NCI-H128 (cell line): ENCODE results near the gene HOXA2.

Experiments
- DNase-seq: peaks from one replicate; lab custom pipeline; 2025; ENCODE audit not compliant: unreplicated experiment; lab: John Stamatoyannopoulos, UW

HOXA2 gene

DNA sequence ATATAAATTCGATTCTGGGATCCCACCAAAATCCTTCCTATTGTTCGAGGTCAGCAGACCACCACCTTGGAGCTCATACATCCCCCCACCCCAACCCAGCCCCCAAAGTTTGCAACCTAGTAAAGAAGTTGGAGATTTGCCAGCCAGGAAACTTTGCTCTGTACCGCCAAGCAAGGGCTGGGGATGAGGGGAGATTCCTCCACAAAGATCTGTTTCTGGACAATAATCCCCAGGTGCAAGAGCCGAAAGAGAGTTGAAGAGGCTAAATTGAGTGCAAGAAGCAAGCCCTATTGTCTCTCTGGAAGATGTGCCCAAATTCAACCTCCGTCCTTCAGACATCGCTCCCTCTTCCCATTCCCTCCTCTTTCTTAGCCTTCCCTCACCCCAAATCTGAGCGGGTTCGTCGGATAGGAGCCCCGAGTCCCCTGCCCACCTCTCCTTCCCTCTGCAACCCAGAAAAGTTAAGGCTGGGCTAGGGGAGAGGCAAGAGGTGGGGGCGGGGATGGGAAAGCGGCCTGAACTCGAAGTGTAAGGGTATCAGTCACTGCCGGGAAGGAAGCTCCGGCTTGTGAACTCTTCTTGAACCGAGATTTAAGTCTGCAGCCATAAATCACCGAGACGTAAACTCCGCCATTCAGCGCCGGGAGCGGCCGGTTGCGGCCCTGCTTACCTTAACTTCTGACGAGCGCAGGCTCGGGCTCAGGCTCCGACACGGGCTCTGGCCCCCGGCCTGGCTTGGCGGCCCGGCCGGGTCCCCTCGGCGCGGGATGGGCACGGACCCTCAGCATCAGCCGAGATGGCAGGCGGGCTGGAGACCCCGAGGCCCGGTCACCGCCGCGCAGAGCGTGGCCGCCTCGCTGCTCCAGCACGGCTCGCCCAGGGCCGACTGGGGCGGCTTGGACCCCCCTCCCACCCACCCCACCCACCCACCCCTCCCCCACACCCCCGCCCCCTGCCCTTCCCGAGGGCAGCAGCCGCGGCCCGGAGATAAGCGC is 10.8 kb upstream of the HOXA2 start:
- no peak for DNase-seq

DNA sequence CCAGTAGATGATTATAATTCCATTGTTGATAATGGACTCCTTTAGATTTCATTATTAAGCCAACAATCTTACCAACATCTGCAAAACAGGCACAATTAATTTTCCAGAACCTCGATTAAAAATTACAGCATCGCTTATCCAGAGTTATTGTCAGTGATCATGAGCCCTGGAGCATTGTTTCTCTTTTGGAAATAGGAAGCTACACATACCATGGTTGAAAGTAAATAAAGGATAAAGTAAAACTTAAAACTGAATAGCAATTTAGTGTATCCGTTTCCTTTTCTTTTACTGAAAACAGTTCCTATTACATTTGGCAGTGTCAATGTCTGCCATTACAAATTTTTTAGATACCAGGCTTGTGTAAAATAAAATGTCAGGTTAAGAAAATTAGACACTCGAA is 9.9 kb upstream of the HOXA2 start:
- DNase-seq = no peak

DNA sequence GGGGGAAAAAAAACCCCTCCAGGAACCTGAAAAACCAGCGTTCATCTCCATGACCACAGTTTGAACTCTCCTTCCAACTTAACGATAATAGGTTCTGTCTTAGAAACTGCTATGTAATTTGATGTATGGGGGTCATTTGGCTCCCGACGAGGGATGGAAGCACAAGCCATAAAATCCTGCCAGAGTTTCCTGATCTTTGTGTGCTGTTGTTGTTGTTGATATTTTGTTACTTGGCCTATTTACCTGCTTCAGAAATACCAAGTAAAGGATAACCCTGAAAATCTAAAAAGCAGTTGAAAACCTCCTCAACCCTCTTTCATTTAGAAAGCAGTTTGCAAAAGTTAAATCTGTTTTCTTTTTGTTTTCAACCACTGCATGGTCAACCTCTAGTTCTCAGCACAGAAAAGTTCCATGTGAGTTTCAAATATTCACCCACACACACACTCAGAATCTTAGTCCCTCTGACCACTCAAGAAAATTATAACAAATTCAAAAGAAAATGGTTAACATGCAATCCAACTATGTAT is 9.3 kb upstream of the HOXA2 start:
- DNase-seq = no peak

DNA sequence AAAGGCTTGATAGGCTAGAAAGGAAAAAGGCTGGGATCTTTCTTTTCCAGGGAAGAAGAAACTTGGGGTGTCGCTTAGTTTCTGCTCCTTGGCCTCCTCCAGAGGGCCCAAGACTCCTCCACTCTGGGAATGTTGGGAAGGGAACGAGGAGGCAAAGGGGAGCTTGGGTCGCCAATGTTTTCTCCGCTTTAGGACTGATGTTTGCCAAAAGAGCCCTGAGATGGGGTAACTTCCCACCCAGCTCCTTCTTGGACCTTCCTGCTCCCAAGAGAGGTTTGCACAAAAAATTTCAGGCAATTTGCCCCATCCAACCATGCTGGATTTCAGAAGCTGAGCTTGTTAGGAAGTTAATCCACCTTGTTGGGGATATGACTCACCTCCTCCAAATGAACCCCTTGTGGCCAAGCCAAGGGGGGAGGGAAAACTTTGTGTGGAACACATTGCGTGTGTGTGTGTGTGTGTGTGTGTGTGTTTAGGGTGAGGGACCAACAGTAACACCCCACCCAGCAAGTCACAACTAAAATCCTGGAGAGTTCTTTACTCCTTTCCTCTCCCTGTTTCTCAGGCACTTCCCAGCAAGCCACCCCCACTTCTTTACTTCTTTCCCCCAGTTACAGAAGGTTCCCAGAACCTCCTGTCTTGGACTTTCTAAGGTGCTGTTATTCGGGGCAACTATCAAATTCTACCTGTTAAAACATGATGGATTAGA is 8.7 kb upstream of the HOXA2 start:
- DNase-seq = no peak

DNA sequence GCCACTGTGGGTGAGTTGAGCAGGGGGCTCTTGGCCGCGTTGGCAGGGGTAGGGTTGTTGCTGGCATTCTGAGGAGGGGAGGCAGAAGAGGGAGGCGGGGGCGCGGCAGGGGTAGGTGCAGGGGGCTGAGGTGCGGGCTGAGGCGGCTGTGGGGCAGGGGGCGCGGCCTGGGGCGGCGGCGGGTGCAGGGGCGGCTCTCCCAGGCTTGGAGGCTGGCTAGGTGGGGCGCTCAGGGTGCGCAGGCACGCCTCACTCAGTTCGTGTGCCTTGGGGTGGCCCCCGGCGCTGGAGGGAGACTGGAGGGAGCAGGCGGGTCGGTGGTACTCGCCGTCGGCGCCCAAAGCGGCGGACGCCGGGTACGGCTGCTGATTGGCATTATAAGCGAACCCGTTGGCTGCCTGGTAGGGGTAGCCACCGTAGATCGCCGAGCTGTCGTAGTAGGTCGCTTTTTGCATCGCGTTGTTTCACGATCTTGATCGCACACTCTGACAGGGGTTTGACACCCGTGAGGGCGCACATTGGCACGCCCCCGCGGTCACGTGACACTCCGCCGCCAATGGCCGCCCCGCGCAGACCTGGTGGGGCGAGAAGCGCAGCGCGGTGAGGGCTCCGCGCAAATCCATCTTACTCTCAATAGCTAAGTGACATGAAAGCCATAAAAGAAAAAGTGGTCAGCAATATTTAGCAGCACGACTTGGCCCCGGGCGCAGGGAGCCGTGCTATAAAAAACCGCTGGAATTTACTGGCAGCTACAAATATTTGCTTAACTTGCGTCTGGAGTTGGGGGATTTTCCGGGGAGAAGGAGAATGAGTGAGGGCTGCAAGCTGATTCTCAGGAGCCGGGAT is 7.9 kb upstream of the HOXA2 start:
- DNase-seq = no peak

DNA sequence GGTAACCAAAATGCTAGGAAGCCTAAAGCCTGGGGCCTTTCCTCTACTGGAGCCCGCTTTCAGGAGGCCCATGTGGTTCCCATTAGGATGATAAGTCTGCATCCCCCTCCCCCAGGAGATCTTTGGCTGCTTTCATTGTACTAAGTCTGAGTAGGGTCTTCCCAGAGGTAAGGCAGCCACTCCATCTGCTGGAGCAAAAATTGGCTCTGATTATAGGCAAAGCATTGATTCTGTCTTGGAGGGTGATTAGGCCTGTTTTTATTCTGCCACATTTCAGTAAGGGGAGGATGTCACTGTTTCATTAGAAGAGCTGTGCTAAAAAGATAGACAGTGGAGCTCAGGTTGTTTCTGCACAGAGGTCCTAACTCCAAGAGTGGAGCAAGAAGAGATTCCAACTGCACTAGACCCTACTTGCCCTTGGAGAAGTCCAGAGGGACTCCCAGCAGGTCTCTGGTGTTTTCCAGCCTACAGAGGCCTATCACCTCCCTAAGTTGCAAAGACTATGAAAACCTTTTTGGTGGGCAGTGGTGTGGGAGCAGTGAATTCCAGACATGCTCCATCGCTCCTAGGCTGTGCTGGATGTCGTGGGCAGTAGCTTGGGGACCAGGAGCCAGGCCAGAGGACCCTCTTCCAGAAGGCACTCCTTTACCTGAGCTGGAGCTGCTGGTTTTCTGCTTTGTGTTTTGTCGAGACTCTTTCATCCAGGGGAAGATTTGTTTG is 7.1 kb upstream of the HOXA2 start:
- DNase-seq = no peak

DNA sequence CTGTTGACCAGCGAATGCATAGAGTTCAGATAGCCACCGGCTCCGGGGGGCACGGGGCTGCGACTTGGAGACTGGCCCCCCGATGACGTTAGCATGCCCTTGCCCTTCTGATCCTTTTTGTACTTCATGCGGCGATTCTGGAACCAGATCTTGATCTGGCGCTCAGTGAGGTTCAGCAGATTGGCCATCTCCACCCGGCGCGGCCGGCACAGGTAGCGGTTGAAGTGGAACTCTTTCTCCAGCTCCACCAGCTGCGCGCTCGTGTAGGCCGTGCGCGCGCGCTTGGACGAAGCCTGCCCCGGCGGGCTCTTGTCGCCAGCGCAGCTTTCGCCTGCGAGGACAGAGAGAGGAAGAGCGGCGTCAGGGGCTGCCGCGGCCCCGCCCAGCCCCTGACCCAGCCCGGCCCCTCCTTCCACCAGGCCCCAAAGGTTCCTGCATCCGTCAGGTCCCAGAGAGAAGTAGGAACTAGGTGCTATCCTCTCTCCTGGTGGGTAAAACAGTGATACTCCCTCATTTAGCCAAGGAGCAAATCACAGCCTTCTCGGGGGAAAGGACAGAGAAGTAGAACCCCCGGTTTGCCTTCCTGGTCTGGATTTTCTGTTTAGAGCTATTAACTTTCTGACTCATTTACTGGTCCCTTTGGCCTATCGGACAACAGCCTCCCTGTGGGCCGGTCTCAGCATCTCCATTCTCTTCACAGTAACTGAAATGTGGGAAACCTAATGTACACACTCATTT is 6.1 kb upstream of the HOXA2 start:
- no peak for DNase-seq

DNA sequence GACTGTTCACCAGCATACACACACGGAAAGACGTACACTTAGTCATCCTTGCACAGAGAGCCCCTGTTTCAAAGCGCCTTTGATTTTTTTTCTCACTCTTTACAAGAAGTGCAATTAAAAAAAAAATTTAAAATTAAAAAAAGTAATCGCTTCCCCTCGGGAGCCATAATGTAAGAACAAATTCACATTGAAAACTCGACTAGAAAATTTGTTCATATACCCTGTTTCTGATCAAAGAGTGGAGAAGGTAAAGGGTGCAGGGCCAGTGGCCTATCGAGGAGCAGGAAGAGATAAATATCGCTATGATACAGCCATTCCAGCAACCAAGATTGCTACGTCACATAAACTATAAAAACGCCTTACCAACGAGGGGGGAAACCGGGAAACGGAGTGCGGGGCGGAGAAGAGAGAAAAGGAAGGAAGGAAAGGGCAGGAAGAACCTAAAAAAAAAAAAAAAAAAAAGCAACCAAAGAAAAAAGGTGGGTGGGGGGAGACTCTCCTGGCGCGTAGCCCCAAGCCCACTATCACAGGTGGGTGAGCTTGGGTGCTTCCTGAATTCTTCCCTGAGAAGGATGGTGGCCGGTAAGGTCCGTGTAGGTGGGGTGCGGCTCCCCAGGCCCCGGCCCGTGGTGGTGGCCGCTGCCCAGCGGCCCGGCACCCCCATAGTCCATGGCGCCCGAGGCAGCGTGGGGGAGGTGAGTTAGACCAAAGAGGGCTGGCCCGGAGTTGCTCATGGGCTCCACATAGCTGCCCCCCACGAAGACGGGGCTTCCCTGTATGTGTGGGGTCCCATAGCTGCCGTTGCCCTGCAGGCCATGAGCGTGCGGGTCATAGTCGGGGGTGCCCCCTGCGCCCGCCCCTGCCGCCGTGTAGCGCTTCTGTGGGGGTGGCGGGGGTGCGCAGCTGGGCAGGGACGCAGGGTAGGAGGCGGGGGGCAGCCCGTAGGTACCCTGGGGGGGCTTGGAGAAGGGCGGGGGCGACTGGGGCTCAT is 5.2 kb upstream of the HOXA2 start:
- DNase-seq = no peak

DNA sequence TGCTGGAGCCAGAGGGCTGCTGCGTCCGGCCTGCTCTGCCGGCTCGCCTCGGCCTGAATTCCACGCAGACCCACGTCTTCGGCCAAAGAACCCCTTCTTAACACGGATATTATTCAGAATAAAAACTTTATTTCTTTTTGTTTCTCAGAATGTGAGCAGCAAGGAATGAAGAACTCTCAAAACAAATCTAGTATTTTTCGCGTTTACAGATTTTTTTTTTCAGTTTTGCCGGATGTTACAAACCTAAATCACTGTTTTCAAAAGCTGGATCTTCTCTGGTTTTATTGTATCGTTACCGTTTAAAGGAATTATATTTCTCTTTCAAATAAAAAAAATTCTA is 4.4 kb upstream of the HOXA2 start:
- DNase-seq = no peak

DNA sequence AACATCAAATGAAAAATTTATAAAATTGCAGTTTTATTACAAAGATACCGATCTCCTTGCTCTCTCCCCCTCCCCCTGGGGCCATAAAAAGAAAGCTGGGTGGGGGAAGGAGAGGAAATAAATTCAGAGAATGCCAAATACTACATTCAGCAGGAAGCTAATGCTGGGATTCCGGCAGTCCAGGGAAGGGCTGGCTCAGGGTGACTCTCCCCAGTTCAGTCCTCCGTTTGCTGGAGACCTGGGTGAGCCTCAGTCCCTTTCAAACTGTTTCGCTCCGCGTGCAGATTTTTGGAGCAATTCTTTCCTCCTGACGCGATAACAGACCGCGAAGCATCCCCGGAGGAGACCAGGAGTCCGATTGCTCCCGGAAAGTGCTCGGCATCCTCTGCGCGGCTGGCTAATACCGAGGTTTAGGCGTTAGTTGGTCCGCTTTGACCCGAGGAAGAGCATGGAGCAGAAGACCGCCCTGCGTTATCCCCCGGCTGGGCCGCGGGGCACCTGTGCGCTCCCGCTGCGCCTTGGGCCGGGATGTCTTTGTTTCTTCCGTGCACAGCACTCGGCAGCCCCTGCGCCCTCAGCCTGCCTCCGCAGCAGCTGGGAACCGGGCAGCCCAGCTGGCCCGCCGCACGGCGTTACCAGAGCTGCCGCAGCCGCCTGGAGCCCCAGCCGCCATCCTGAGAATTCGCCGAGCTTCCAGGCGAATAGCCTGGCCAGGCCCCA is 3.9 kb upstream of the HOXA2 start:
- no peak for DNase-seq

DNA sequence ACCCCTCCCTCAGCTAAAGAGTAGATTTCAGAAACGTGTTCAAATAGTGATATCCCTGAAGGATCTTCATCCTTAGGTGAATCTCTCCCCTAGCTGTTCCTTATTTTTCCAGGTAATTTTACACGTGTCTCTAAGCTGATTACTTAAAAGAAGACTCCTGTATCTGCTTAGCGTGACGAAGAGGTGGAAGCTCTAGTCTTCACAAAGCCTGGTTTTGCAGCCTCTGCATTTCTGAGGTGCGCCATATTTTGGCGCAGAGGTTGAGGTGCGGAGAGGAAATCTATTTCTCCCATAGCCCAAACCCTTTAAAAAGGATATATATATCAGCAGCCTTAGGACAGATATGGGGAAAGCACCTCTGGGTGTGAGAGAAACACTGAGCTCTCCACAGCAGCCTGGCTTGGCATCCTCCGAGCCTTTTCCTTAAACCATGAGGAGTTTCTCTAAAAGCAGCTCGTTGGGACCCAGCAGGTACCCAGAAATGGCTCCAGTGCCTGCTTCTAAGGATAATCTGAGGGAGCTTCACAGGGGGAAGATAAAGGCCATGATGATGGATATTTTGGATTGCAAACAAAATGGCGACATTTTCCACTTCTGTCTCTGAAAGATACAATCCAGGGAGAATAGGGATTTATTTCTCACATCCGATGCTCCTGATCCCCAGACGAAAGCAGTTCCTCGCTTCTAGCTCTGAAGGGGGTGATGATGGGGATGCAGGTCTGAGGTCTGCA is 3.0 kb upstream of the HOXA2 start:
- DNase-seq = no peak

DNA sequence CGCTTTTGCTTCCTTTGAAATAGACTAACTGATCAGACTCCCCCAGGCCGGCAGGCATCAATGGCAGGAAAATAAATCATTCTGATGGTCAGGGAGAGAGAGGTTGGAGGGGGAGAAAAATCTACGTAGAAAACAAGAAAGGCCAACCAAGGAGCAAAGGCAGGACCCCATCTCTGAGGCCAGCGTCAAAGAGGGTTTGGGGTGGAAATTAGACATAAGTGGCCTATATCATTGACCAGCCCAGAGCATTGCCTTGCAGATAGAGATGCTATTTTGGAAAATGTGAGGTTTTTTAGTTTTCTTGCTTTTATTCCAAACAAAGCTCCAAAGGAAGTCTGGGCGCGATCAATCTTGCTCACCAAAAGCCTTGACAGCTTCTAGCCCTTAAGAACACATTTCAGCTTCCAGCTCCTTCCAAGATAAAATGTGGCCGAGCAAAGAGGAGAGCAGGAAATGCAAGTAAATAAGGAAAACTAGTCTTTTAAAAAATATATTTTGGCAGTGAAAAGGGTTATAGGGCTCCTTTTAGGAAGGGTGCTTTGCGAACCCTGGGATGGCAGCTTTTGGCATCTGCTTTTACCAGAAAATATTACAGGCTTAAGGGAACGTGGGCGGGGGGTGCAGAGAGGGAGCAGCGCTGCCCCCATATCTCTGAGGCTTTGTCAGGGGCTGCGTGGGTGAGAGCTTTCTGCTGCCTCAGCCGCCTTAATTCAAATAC is 2.0 kb upstream of the HOXA2 start:
- DNase-seq = no peak

DNA sequence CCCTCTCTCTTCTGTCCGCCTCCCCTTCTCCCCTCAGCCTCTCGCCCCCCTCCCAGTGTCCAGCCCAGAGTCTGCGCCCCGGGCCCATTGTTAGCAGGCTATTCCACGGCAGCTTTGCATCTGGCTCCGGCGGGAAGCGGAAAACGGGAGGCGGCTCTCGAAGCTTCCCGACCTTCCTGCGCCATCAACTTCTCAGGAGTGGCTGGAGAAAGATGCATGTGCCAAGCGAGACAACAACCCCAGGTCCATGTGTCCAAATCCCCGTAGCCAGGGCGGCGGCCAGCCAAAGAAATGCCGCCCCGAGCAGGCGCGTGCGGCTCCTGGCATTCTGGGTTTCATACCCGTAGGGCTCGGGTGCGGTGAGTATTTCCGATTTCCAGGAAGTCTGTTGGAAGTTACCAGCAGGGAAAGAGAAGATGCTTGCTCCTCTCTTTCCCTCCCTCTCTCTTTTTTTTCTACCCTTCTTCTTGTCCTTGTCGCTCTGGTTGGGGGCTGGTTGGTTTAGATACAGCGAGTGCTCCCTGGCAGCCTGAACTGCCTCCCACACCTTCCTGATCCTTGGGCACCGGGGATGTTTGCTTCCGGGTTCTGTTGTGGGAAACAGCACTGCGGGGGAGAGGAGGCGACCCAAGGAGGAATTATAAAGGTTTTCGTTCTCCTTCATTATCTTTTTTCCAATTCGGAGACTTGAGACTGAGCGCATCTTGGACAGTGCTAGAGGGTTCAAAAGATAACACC is 1.2 kb upstream of the HOXA2 start:
- DNase-seq = no peak

DNA sequence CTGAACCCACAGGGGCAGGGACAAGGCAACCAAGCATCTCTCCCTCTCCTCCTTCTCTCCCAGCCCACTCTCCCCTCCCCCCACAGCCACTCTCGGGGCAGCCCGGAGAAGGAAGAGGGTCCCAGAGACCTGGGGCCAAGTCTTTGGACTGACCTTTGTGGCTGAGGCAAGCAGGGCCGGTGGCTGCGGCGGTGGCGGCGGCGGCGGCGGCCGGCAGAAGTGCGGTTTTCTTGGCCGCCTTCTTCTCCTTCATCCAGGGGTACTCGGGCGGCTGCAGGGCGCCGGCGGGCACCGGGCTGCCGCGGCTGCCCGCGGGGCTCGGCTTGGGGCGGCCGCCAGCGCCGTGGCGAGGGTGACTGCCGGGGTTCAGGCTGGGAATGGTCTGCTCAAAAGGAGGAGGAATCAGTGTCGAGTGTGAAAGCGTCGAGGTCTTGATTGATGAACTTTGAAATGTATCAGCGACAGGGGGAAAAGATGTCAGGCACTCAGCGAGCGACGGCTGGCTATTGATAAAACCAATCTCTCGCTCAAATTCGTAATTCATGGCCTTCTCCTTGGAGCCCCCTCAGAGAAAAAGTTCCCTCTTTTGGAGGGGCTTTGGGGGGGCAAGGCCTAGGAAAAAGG is 414 bp downstream of the HOXA2 start:
- DNase-seq = no peak

DNA sequence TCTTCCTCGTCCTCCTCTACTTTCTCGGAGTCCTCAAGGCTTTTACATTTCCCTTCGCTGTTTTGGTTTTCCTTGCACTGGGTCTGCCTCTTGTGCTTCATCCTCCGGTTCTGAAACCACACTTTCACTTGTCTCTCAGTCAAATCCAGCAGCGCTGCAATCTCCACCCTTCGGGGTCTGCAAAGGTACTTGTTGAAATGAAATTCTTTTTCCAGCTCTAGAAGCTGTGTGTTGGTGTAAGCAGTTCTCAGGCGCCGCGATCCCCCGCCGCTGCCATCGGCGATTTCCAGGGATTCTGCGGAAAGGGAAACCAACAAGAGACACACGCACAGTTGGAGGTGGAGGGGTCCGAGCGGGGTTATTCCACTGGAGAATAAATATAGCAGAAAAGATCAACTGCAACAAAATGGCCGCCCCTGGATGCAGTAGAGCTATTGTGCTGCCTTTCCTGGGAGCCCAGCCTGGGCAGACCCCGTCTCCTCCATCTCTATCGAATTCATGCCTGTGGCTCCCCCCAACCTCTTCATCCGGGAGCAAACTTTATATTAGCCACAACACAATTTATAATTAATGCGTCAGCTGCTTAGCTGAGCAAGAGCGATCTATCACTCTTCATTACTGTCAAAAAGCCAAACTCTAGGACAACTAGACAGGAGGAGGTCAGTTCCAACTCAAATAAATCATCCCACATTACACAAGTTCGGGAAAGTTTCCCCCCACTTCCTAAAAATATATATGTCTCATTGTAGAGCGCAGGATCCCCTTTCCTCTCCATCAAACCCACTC is 1.1 kb downstream of the HOXA2 start:
- no peak for DNase-seq
